Measurements from ENCODE around the gene ADAM10. TPM values are rescaled to one million over a fixed set of nuclear protein-coding genes. Genes with fewer than 3 reads are reported as not detected.

ADAM10 gene
- total and polyA plus RNA-seq, 2 of the 4 experiments (the other 2 are of a cell fraction): 110 to 185 TPM

GRCh38 chr15:58632789-58633188 is 116.7 kb downstream of the ADAM10 start:
- in situ Hi-C loops (cut with MboI; ENCODE audit: low sequenced_read_pairs) (no loop called here), intact Hi-C loops (cut with micrococcal nuclease) (no loop called here), dilution Hi-C loops (cut with HindIII; ENCODE audit: low sequenced_read_pairs, unreplicated experiment) (no loop called here)
- ChIA-PET POLR2A (ENCODE audit: unreplicated experiment) (no interaction called here), CTCF (no interaction called here)
- Histone ChIP-seq H4K8ac (ENCODE audit: low read depth in 2 of 2, low read length in 2 of 2) (no peak overlapping the region), H2BK15ac (ENCODE audit: low read depth, low read length) (no peak overlapping the region), H2AFZ (replicated peaks; ENCODE audit: low read length, poor library complexity) (no peak overlapping the region), H3K56ac (ENCODE audit: extremely low read depth, insufficient read depth, low read length) (no peak overlapping the region), H3K4ac (ENCODE audit: low read depth, low read length) (no peak overlapping the region), H3K27ac (ENCODE audit: insufficient read depth, low read length) (no peak overlapping the region), H4K20me1 (ENCODE audit: insufficient read depth, low read length) (no peaks in the 10 kb centered on the region), H3K18ac (ENCODE audit: low read depth, low read length) (no peak overlapping the region), H2AK9ac (replicated peaks; ENCODE audit: low read depth, low read length, poor library complexity) (no peak overlapping the region), H2AK5ac (ENCODE audit: low read depth, low read length) (no peak overlapping the region), H2BK120ac (ENCODE audit: low read depth, low read length) (no peak overlapping the region), H3K4me2 (ENCODE audit: low read depth, low read length) (no peak overlapping the region), H3K36me3 (ENCODE audit: control insufficient read depth, insufficient read depth, low read length) (peaks cover 15% of the 10 kb centered on the region), H3K4me3 (ENCODE audit: insufficient read depth, low read depth, low read length) (no peak overlapping the region), H3K14ac (replicated peaks; ENCODE audit: low read depth, low read length) (no peak overlapping the region), H2BK20ac (ENCODE audit: low read depth, low read length) (no peak overlapping the region), H3K27me3 (ENCODE audit: control insufficient read depth, insufficient read depth, low read length) (no peaks in the 10 kb centered on the region), H3K4me1 (ENCODE audit: control insufficient read depth, insufficient read depth, low read length) (0 out of 2 replicates have a peak, but pooled peaks cover 1% of the 10 kb centered on the region), H3K9ac (ENCODE audit: low read depth, low read length) (no peak overlapping the region), H3K79me1 (ENCODE audit: low read depth in 1 of 2, low read length in 2 of 2) (peaks cover 7 to 18% of the 10 kb centered on the region in 2 experiments; a peak in 3 of 4 replicates), H3K23ac (ENCODE audit: low read depth, low read length) (no peak overlapping the region), H4K5ac (ENCODE audit: low read depth, low read length) (no peak overlapping the region), H4K91ac (ENCODE audit: insufficient read depth, low read depth, low read length) (no peak overlapping the region), H3K9me3 (ENCODE audit: control insufficient read depth, insufficient read depth, low read length) (no peaks in the 10 kb centered on the region), H3K9me1 (ENCODE audit: insufficient read depth, low read length) (no peaks in the 10 kb centered on the region), H2BK5ac (ENCODE audit: low read depth, low read length, poor library complexity, severe bottlenecking) (no peak overlapping the region)
- peak; percentile 46 for DNase-seq
- ATAC-seq (ENCODE audit: low read depth): 0 out of 2 replicates have a peak, but pooled peaks have one; percentile 51
- whole genome bisulfite sequencing, 2 experiments (ENCODE audit: extremely low coverage in 2 of 2, insufficient read length in 1 of 2): no CpG with 5 or more reads among the region's 2 CpGs
- BruUV-seq (replicated peaks): no TSS peak
- no peak for TF ChIP-seq FOS (IDR thresholded peaks at IDR 0.05; ENCODE audit: low read depth, low read length)
- no peak for TF ChIP-seq POLR2A (IDR thresholded peaks at IDR 0.05; ENCODE audit: low read depth, low read length)
- TF ChIP-seq USF2 (IDR thresholded peaks at IDR 0.05; ENCODE audit: low read depth, low read length): no peak
- TF ChIP-seq CHD1 (IDR thresholded peaks at IDR 0.05; ENCODE audit: low read depth, low read length): no peak
- TF ChIP-seq RFX5 (IDR thresholded peaks at IDR 0.05; ENCODE audit: low read depth, low read length): no peak
- TF ChIP-seq ELK1 (IDR thresholded peaks at IDR 0.05; ENCODE audit: borderline replicate concordance, low read depth, low read length): no peak
- TF ChIP-seq CTCF (conservative IDR thresholded peaks at IDR 0.05; ENCODE audit: low read depth, low read length): no peak
- no peak for TF ChIP-seq MAFK (IDR thresholded peaks at IDR 0.05; ENCODE audit: low read depth, low read length)
- TF ChIP-seq RAD21 (IDR thresholded peaks at IDR 0.05; ENCODE audit: low read length): no peak
- TF ChIP-seq MXI1 (IDR thresholded peaks at IDR 0.05; ENCODE audit: borderline replicate concordance, low read depth, low read length): no peak
- TF ChIP-seq CEBPB (IDR thresholded peaks at IDR 0.05; ENCODE audit: low read depth, low read length): no peak
- TF ChIP-seq NFE2L2 (IDR thresholded peaks at IDR 0.05; ENCODE audit: low read depth, low read length): no peak
- TF ChIP-seq SMC3 (IDR thresholded peaks at IDR 0.05; ENCODE audit: low read depth, low read length): no peak
- no peak for TF ChIP-seq RCOR1 (IDR thresholded peaks at IDR 0.05; ENCODE audit: insufficient replicate concordance, low read length)
